Ammon's horn (tissue), 1 donor: ENCODE data around the gene IL17RA.
A peak's percentile ranks its signal among the peaks of the same experiment; 100 is the strongest.
"Not testable (repeated sequence)": the region's sequence is repeated elsewhere in the genome, so short reads cannot be mapped to it uniquely, and the experiment has no call there.

Source experiments
- DNase-seq: peaks from one replicate; pipeline ENCODE4 v3.0.0-alpha.2; 2016; ENCODE audit warnings: low spot score

Gene IL17RA

GRCh38 chr22:17121233-17122195, 36.7 kb downstream of the IL17RA start, which contains the start of gene TMEM121B:
TMEM121B (minus strand) TSS chr22:17121360; CDS start chr22:17121127, 233 bp downstream.
- DNase-seq = peak; percentile 84

GRCh38 chr22:17130199-17130598, 45.4 kb downstream of the IL17RA start:
- no peak for DNase-seq

GRCh38 chr22:17131686-17132085, 46.9 kb downstream of the IL17RA start:
- peak; percentile 58 for DNase-seq

- DNase-seq = no peak
Measured at GRCh38 chr22:17132112-17132511, 47.3 kb downstream of the IL17RA start.

- no peak for DNase-seq
Measured at GRCh38 chr22:17133137-17133536, 48.3 kb downstream of the IL17RA start.

- DNase-seq = no peak
Measured at GRCh38 chr22:17135153-17135760, 50.5 kb downstream of the IL17RA start.

- DNase-seq = no peak
Measured at GRCh38 chr22:17137170-17137569, 52.4 kb downstream of the IL17RA start.

- DNase-seq = no peak
Measured at GRCh38 chr22:17137861-17138425, 53.1 kb downstream of the IL17RA start.

GRCh38 chr22:17138513-17138912, 53.7 kb downstream of the IL17RA start:
- peak; percentile 39 for DNase-seq

- DNase-seq = no peak
Measured at GRCh38 chr22:17140022-17140421, 55.2 kb downstream of the IL17RA start.

- DNase-seq = no peak
Measured at GRCh38 chr22:17140826-17141766, 56.3 kb downstream of the IL17RA start.

- no peak for DNase-seq
Measured at GRCh38 chr22:17143101-17143500, 58.3 kb downstream of the IL17RA start.

GRCh38 chr22:17143826-17144225, 59.0 kb downstream of the IL17RA start:
- DNase-seq = no peak

GRCh38 chr22:17145021-17145680, 60.4 kb downstream of the IL17RA start:
- DNase-seq = no peak

- not testable (repeated sequence) for DNase-seq
Measured at GRCh38 chr22:17147458-17147857, 62.7 kb downstream of the IL17RA start.

- no peak for DNase-seq
Measured at GRCh38 chr22:17149076-17149815, 64.4 kb downstream of the IL17RA start.

- no peak for DNase-seq
Measured at GRCh38 chr22:17152340-17152739, 67.5 kb downstream of the IL17RA start.

- no peak for DNase-seq
Measured at GRCh38 chr22:17152971-17153370, 68.2 kb downstream of the IL17RA start.

- DNase-seq = no peak
Measured at GRCh38 chr22:17155941-17156340, 71.1 kb downstream of the IL17RA start.

GRCh38 chr22:17157714-17158113, 72.9 kb downstream of the IL17RA start:
- no peak for DNase-seq
